Effector memory CD8-positive, alpha-beta T cell (primary cell): ENCODE measurements around the gene TFIP11.

Experiments used
- ATAC-seq: fragments of 150-1000 bp; cut with Tn5 transposase; replicated peaks from 2 replicates; pipeline ENCODE4 v1.10.0; 2021; ENCODE audit warnings: mild to moderate bottlenecking, moderate library complexity
- DNase-seq, 3 experiments: peaks; one replicate each; pipeline ENCODE4 v3.0.0; 2021
- H3K27ac Mint-ChIP-seq, 2 donors: one replicate each; pipeline ENCODE4 v1.8.0; 2022; ENCODE audit warnings: mild to moderate bottlenecking in 2 of 2, mixed read lengths in 2 of 2, moderate library complexity in 2 of 2
- H3K27me3 Mint-ChIP-seq, 2 donors: one replicate each; pipeline ENCODE4 v1.8.0; 2022; ENCODE audit warnings: mixed read lengths in 2 of 2
- H3K36me3 Mint-ChIP-seq: one replicate; pipeline ENCODE4 v1.8.0; 2022; ENCODE audit warnings: mild to moderate bottlenecking, moderate library complexity, mixed read lengths; ENCODE audit not compliant: insufficient read depth
- H3K4me1 Mint-ChIP-seq, 2 donors: one replicate each; pipeline ENCODE4 v1.8.0; 2022; ENCODE audit warnings: low read depth in 2 of 2, mixed read lengths in 2 of 2
- H3K4me3 Mint-ChIP-seq, 2 donors: one replicate each; pipeline ENCODE4 v1.8.0; 2022; ENCODE audit warnings: mild to moderate bottlenecking in 2 of 2, mixed read lengths in 2 of 2, moderate library complexity in 2 of 2
- H3K9me3 Mint-ChIP-seq, 2 donors: one replicate each; pipeline ENCODE4 v1.8.0; 2022; ENCODE audit warnings: mixed read lengths in 2 of 2

The TFIP11 gene

DNA sequence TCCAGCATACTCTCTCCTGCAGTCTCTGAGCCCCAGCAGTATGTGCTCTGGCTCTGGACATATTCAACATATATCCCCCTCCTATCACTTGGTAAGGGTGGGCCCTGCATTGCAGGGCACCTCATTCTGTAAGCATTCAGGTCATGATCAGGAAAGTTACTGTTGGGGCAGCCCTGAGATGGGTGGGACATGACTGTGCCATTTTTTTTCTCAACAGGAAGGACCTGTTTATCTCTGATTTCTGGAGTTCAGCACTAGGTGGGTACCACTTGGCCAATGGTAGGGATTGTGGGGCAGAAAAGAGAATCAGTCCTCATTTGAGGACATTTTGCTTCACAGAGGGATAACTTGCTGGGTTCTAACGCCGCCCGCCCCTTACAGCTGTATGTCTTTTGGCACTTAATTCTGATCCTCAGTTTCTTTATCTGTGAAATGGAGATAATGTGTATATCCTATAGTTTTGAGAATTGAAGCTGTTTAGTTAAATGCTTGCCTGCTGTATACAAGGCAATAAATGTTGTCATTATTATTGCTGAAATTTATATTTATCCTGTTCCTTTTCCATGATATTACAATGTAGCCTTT lies 26.4 kb downstream of the TFIP11 start:
- Mint-ChIP-seq H3K27ac (peak overlapping the region; percentile 64 to 70), H3K9me3 (no peaks in the 10 kb centered on the region), H3K36me3 (peaks cover 41% of the 10 kb centered on the region), H3K27me3 (no peaks in the 10 kb centered on the region), H3K4me1 (peaks cover 38 to 44% of the 10 kb centered on the region in 2 donors), H3K4me3 (peak overlapping the region in 1 of 2 donors; percentile 94)
- DNase-seq = no peak
- ATAC-seq = no peak

DNA sequence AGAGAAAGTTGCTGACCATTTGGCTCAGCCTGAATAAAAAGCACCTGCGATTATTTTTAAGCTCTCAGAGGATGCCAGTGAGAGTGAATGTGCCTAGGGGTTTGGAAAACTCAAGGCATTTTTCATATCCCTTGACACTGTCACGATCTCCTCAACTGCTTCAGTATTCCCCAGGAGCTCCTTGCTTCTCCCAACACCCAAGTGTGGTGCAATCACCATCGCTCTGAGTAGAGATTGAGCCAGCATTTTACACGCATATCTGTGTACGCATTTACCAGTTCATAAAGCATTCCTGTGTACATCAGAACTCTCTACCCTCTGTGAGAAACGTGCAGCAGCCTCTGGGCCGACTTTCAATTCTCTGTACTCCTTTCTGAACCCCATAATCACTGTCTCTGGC lies 27.3 kb downstream of the TFIP11 start:
- ATAC-seq = no peak

DNA sequence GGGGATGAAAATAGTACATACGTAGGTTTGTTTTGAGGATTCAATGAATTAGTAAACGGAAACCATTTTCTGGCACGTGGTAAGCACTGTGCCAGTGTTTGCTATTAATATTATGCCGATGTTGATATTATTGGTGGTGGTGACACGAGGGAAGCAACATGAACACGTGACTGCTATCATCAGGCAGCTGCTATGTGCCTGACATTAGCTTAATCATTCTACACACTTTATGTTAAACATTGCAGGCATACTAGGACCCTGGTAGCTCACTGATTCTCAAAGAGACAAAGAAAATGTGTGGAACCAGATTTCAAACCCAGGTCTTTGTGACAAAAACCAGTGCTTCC lies 27.9 kb downstream of the TFIP11 start:
- Mint-ChIP-seq H3K4me1 (peaks cover 44 to 50% of the 10 kb centered on the region in 2 donors), H3K27ac (peak overlapping the region; percentile 98 to 99), H3K4me3 (peak overlapping the region; percentile 94), H3K9me3 (no peaks in the 10 kb centered on the region), H3K36me3 (peaks cover 35% of the 10 kb centered on the region), H3K27me3 (no peaks in the 10 kb centered on the region)
- peak; percentile 21 to 40 (median 22) for DNase-seq
- peak; percentile 54 for ATAC-seq

More for the DNA sequence above, 27.3 kb downstream of the TFIP11 start:
- peaks cover 34% of the 10 kb centered on the region for H3K36me3 Mint-ChIP-seq
- H3K9me3 Mint-ChIP-seq = no peaks in the 10 kb centered on the region
- peaks cover 41 to 45% of the 10 kb centered on the region in 2 donors for H3K4me1 Mint-ChIP-seq
- no peak for DNase-seq
- no peaks in the 10 kb centered on the region for H3K27me3 Mint-ChIP-seq
- H3K4me3 Mint-ChIP-seq = peak overlapping the region; percentile 27 to 94
- H3K27ac Mint-ChIP-seq = peak overlapping the region; percentile 64 to 70

DNA sequence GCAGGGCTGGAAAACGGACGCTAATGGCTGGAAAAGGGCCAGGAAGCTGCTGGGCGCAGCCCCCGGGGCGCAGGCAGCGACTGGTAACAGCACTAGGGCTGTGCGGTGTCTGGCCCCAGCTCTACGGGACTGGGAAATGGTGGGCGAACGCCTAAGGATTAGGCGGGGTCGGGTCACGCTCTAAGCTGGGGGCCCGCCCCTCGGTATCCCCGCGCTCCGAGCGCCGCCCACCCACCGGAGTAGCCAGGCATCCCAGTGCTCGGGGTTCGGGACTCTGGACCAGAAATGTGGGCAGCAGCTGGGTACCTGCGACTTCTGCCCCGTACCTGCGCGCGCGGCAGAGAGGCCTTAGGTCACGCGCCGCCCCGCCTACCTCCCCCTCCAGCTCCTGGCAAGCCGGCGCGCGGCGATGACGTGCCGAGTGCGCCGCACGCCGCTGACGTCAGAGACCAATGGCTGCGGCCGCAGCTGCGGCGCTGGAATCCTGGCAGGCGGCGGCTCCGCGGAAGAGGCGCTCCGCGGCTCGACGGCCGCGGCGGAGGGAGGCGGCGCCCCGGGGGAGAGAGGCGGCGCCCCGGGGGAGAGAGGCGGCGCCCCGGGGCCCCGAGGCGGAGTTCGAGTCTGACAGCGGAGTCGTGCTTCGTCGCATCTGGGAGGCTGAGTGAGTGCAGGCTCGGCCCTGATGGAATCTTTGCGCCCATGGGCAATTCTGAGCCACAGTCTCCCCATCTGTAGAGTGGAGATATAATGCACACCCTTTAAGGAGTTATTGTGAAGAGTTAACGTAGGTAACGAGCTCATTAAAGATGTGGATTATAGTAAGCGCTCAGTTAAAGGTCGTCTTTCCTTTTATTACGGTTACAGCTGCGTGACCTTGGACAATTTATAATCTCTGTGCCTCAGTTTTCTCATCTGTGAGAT lies 28.6 kb downstream of the TFIP11 start, which contains the start of the genes HPS4 and SRRD:
TSS of gene HPS4 (minus strand) at position 345 of the 921 bp plus-strand sequence. CDS start 2,021 bp downstream, outside the sequence.
TSS of gene SRRD (plus strand) at position 439 of the 921 bp plus-strand sequence. CDS start at position 453, 14 bp downstream.
- H3K36me3 Mint-ChIP-seq = peaks cover 34% of the 10 kb centered on the region
- H3K27me3 Mint-ChIP-seq = no peaks in the 10 kb centered on the region
- H3K4me3 Mint-ChIP-seq = peak within 1 kb of the TSS; percentile 94
- H3K4me1 Mint-ChIP-seq = peaks cover 44 to 52% of the 10 kb centered on the region in 2 donors
- peak; percentile 89 to 94 (median 94) for DNase-seq
- H3K9me3 Mint-ChIP-seq = no peaks in the 10 kb centered on the region
- H3K27ac Mint-ChIP-seq = peak within 1 kb of the TSS; percentile 98 to 99
- ATAC-seq = peak; percentile 77

DNA sequence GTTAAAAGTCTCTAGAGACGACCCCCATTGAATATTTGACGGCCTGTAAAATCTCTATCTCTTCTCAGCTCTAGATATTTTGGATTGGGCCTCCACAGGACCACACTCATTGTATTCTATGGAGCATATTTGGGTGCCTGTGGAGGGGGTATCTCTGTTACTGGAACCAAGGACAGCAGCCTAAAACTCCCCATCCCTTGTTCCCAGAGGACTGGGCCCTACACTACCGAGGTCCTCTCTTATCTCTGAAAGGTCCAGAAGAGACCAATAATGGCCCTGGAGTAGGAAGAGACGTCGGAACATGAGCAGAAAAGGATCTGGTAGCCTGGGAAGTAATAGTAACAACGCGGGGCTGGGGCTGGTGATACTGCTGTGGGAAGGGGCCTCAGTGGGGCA lies 29.2 kb downstream of the TFIP11 start:
- peaks cover 35% of the 10 kb centered on the region for H3K36me3 Mint-ChIP-seq
- H3K27ac Mint-ChIP-seq = peak overlapping the region; percentile 98 to 99
- no peaks in the 10 kb centered on the region for H3K9me3 Mint-ChIP-seq
- DNase-seq (no peak), ATAC-seq (no peak)
- H3K4me1 Mint-ChIP-seq = peaks cover 44 to 55% of the 10 kb centered on the region in 2 donors
- no peaks in the 10 kb centered on the region for H3K27me3 Mint-ChIP-seq
- peak overlapping the region; percentile 94 for H3K4me3 Mint-ChIP-seq

DNA sequence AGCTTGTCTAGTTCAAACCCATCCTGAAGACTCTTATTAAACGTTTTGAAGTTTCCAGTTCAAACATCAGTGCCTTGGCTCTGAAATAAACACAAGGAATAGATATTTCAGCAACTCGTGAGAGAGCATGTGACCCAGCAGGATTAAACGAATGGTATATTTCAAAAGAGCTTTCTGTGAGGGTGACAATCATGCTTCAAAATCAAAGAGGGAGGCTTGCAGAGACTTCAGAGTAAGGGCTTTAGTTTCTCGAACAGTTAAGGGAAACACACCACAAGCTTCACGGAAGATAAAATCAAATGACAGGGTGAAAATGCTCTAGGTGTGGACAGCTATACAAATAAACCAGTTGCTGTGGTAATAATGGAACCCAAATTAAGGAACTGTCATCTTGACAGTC lies 30.1 kb downstream of the TFIP11 start:
- Mint-ChIP-seq H3K27me3 (no peaks in the 10 kb centered on the region), H3K4me3 (peak overlapping the region; percentile 94), H3K4me1 (peaks cover 44 to 60% of the 10 kb centered on the region in 2 donors), H3K27ac (peak overlapping the region; percentile 98 to 99), H3K9me3 (no peaks in the 10 kb centered on the region), H3K36me3 (peaks cover 36% of the 10 kb centered on the region)
- DNase-seq = no peak
- no peak for ATAC-seq

DNA sequence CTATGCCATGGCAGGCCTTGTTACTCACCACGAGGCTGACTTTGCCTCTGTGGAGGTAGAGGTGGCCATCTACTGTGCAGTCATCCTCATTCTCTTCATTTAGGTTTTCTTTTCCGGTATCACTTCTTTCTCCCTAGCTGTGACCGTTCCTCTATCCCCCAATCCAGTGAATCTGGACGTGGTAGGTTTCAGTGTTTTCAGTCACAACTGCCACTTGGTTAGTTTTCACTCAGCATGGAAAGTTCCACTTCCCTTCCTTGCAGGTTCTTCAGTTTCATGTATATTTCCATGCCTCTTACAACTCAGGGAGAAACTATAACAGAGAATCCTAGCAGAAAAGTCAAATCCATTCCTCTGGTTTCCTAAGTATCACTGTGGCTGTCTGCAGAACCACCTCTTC lies 30.6 kb downstream of the TFIP11 start:
- ATAC-seq = no peak

DNA sequence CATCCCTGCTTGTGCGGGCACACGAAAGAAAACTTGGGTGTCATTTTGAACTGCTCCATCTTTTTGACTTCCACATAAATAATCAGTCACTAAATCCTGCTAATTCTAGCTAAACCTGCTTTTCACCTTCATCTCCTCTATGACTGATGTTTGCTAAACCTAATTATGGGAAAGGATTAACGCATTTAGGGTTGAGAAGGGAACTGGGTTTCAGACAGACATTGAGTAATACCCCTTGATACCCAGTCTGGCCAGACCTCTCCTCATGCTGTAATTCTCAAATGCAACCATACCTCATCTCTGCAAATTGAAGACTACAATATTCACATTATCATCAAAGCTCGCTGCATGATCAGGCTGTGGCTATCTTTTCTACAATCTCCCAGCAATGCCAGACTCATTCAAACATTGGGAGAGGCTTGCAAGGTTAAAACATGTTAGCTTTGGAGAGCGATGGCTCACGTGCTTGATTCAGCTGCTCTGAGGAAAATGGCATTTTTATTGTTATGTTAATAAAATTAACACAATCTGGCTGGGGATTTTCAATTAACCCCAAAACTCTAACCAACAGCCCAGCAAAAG lies 31.1 kb downstream of the TFIP11 start:
- peak overlapping the region in 1 of 2 donors; percentile 98 for H3K27ac Mint-ChIP-seq
- no peaks in the 10 kb centered on the region for H3K27me3 Mint-ChIP-seq

More for the DNA sequence above, 30.6 kb downstream of the TFIP11 start:
- no peak for DNase-seq
- Mint-ChIP-seq H3K36me3 (peaks cover 37% of the 10 kb centered on the region), H3K4me3 (peak overlapping the region; percentile 94), H3K4me1 (peaks cover 46 to 60% of the 10 kb centered on the region in 2 donors), H3K27me3 (no peaks in the 10 kb centered on the region), H3K9me3 (no peaks in the 10 kb centered on the region), H3K27ac (peak overlapping the region; percentile 98 to 99)

DNA sequence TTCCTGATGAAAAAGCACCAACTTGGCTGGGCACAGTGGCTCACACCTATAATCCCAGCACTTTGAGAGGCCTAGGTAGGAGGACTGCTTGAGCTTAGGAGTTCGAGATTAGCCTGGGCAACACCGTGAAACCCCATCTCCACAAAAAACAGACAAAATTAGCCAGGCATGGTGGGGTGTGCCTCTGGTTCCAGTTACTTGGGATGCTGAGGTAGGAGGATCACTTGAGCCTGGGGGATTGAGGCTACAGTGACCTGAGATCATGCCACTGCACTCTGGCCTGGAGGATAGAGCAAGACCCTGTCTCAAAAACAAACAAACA lies 31.7 kb downstream of the TFIP11 start:
- H3K4me1 Mint-ChIP-seq = peaks cover 41 to 53% of the 10 kb centered on the region in 2 donors
- no peak for DNase-seq
- H3K27me3 Mint-ChIP-seq = no peaks in the 10 kb centered on the region
- peaks cover 48% of the 10 kb centered on the region for H3K36me3 Mint-ChIP-seq
- no peak overlapping the region for H3K4me3 Mint-ChIP-seq
- no peaks in the 10 kb centered on the region for H3K9me3 Mint-ChIP-seq
- no peak for ATAC-seq
- H3K27ac Mint-ChIP-seq = no peak overlapping the region

More for the DNA sequence above, 31.1 kb downstream of the TFIP11 start:
- ATAC-seq (no peak), DNase-seq (no peak)
- Mint-ChIP-seq H3K4me1 (peaks cover 44 to 57% of the 10 kb centered on the region in 2 donors), H3K36me3 (peaks cover 42% of the 10 kb centered on the region), H3K4me3 (peak overlapping the region in 1 of 2 donors; percentile 27), H3K9me3 (no peaks in the 10 kb centered on the region)

DNA sequence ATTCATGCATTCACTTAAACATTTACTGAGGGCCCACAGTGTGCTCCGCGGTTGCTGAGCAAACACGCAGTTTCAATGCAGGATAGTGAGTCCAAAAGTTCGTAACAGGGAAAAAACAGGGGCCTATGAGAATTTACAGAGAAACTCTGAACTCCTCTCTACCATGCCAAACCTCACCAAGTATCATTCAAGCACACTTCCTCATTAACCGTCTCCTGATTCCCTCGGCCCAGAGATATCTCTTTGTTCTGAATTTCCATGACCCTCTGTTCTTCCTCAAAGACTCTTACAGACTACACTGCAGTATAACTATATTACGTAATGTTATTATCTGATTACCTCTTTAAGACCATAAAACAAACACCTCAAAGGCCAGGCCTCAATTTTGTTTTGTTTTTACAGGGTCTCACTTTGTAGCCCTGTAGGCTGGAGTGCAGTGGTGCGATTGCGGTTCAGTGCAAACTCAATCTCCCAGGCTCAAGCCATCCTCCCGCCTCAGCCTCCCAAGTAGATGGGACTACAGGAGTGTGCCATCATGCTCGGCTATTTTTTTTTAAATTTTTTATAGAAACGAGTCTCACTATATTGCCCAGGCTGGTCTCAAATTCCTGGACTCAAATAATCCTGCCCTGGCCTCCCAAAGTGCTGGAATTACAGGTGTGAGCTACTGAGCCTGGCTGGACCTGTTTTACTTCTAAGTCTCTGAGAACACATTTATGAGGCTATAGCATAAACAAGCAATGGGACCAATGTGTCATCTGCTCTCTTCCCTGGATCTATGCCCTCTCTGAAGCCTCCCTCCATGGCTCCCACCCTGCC lies 32.3 kb downstream of the TFIP11 start:
- DNase-seq = no peak
- H3K4me3 Mint-ChIP-seq = peak overlapping the region; percentile 1 to 39
- no peak for ATAC-seq
- H3K27ac Mint-ChIP-seq = peak overlapping the region in 1 of 2 donors; percentile 16
- H3K27me3 Mint-ChIP-seq = no peaks in the 10 kb centered on the region
- H3K4me1 Mint-ChIP-seq = peaks cover 35 to 48% of the 10 kb centered on the region in 2 donors
- H3K9me3 Mint-ChIP-seq = no peaks in the 10 kb centered on the region
- peaks cover 54% of the 10 kb centered on the region for H3K36me3 Mint-ChIP-seq

DNA sequence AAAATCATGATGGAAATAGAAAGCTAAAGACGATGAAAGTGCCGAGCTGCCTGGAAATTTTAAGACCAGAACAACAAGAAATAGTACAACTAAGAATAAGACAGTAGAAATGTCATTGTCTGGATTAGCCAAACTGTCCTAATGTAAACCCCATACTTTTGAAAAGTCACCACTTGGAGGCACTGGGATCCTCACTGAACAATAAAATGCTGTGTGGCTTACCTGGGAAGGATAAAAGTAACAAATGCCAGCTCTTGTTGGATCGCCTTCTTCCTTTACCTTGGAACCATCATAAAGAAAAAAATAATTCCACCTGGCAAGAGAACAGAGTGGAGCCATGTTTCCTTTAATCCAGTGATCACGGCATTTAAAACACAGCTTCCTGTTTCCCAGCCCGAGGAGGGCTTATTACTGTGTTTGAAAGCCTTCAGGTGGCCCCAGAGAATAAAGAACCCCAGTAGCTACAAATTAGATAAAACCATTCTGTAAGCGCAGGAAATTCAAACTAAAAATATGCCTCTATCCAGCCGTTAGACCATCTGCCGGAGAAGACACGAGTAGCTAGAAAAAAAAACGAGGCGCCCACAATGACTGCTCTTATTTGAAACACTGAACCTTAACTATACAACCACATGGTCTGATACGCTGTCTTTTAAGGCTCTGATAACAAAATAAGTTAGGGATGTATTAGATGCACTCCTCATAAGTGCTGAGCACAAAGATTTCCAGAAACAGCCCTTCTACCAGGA lies 33.1 kb downstream of the TFIP11 start:
- Mint-ChIP-seq H3K27me3 (no peaks in the 10 kb centered on the region), H3K4me1 (peaks cover 31 to 43% of the 10 kb centered on the region in 2 donors), H3K36me3 (peaks cover 54% of the 10 kb centered on the region), H3K4me3 (peak overlapping the region; percentile 39 to 42), H3K9me3 (no peaks in the 10 kb centered on the region), H3K27ac (peak overlapping the region in 1 of 2 donors; percentile 16)
- ATAC-seq (no peak), DNase-seq (no peak)

DNA sequence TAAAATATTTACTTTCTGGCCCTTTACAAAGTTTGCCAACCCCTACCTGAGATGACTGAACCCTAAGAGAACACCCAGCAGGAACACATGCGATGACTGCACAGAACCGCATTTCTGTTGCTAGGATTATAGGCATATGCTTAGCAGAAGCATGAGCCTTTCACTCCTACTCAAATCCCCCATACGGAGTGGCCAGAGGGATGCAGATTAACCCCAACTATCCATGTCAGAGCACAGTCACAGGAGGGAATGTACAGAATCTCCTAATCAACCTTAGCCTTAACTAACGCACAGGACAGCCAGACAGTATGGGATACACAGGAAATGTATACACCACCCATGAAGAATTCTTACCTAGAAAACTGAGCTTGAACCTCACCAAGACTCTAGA lies 34.9 kb downstream of the TFIP11 start:
- DNase-seq (no peak), ATAC-seq (no peak)
- Mint-ChIP-seq H3K4me3 (no peak overlapping the region), H3K36me3 (peaks cover 53% of the 10 kb centered on the region), H3K4me1 (peaks cover 18 to 27% of the 10 kb centered on the region in 2 donors), H3K27me3 (no peaks in the 10 kb centered on the region), H3K27ac (no peak overlapping the region), H3K9me3 (no peaks in the 10 kb centered on the region)
